GM21423 (cell line): ENCODE results near the gene ZNF771.

Source experiments
- ATAC-seq: cut with Tn5 transposase; IDR thresholded peaks from one replicate; pipeline ENCODE4 v1.9.1; 2021; ENCODE audit warnings: mild to moderate bottlenecking, moderate library complexity; ENCODE audit not compliant: unreplicated experiment

The ZNF771 gene

DNA sequence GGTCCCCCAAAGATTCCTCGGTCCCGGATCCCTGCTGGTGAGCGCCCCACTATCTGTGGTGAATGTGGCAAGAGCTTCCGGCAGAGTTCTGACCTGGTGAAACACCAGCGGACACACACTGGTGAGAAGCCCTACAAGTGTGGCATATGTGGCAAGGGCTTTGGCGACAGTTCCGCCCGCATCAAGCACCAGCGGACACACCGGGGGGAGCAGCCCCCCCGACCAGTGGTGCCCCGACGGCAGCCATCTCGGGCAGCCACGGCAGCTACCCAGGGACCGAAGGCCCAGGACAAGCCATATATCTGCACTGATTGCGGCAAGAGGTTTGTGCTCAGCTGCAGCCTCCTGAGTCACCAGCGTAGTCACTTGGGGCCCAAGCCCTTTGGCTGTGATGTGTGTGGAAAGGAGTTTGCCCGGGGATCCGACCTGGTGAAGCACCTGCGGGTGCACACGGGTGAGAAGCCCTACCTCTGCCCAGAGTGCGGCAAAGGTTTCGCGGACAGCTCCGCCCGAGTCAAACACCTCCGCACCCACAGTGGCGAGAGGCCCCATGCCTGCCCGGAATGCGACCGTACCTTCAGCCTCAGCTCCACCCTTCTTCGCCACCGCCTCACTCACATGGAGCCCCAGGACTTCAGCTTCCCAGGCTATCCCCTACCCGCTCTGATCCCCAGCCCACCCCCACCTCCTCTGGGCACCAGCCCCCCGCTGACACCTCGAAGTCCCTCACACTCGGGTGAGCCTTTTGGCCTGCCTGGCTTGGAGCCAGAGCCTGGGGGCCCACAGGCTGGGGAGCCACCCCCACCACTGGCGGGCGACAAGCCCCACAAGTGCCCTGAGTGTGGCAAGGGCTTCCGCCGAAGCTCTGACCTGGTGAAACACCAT is 9.4 kb upstream of the ZNF771 start:
- no peak for ATAC-seq

- no peak for ATAC-seq
These were observed 8.6 kb upstream of the ZNF771 start for GRCh38 chr16:30398661-30399434.

- no peak for ATAC-seq
These were observed 7.8 kb upstream of the ZNF771 start for GRCh38 chr16:30399435-30400186.

- ATAC-seq: no peak
These were observed 5.5 kb upstream of the ZNF771 start for GRCh38 chr16:30401768-30402425.

GRCh38 chr16:30406795-30407101 is 658 bp upstream of the ZNF771 start:
- ATAC-seq: no peak

- no peak for ATAC-seq
These were observed 563 bp downstream of the ZNF771 start for GRCh38 chr16:30407804-30408534.

- ATAC-seq: peak; percentile 47
These were observed 2.0 kb downstream of the ZNF771 start for GRCh38 chr16:30409125-30410060.

GRCh38 chr16:30413112-30413806 is 5.9 kb downstream of the ZNF771 start:
- ATAC-seq: no peak

DNA sequence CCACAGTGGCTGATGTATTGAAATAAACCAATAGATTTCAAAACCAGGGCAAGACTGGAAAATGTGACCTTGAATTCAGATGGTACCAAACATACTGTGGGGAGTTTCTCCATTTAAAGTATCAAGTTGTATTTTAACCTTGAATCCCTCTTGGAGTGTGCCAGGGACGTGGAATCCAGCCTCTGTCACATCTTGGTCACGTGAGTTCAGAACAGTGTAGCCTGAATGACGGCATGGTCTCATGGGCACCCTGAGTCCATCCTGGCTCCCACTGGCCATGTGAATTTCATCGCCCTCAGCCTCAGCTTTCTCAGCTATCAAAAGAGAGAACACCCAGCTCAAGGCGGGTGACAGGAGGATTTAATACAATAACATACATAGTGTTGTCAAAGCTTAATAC is 6.8 kb downstream of the ZNF771 start:
- ATAC-seq: no peak

DNA sequence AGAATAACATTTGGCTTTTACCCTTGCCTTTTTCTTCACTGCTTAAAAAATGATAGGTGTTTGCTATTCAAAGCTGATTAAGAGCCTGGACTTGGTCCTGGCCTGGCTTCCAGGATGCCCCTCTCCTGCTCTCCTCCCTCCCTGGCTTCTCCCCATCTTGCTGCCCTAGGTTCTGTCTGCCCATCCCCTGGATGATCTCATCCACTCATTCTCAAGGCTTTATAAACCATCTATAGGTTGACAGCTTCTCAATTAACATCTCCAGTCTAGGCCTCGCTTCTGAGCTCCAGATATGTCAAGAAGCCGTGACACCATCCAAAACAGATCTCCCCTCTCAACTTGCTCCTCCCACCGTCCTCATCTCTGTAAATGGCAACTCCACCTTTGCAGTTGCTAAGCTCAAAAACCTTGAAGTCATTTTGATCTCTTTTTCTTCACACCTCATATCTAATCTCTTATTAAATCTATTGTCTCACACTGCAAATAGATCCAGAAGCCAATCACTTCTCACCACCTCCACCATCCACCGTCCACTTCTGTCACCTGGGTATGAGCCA is 8.7 kb downstream of the ZNF771 start:
- ATAC-seq: no peak

DNA sequence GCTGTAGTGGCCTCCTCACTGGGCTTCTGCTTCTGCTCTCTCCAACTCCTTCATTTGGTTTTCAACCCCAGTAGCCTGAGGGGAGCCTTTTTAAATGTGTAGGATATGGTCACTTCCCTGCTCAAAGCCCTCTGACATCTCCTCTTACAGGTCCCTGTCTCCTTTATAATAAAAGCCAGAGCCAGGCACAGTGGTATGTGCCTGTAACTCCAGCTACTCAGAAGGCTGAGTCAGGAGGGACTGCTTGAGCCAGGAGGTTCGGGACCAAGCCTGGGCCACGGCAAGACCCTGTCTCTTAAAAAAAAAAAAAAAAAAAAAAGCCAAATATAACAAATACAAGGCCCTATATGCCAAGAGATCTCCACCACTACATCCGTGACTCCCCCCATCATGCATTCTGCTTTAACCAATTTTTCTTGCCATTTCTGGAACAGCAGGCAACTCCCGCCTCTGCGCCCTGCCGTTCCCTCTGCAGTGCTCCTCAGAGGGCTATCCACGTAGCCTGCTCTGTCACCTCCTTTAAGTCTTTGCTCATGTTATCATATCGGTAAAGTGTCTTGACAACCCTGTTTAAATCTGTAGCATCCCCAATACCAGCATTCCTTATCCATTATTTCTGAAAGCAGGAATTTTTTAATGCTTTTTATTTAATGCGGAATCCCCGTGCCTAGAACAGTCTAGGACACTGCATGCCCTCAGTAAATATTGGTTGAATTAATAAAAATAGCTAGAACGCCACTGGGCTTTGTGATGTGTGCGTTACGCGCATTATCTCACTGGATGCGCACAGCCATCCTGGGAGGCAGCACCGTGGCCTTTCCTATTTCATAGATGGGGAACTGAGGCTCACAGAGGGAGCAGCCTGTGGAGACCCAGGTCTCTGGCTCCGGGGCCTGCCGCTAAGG is 9.5 kb downstream of the ZNF771 start:
- no peak for ATAC-seq

- peak; percentile 70 for ATAC-seq
These were observed 10.3 kb downstream of the ZNF771 start for GRCh38 chr16:30417529-30418349.

- ATAC-seq: no peak
These were observed 11.2 kb downstream of the ZNF771 start for GRCh38 chr16:30418350-30419181.

DNA sequence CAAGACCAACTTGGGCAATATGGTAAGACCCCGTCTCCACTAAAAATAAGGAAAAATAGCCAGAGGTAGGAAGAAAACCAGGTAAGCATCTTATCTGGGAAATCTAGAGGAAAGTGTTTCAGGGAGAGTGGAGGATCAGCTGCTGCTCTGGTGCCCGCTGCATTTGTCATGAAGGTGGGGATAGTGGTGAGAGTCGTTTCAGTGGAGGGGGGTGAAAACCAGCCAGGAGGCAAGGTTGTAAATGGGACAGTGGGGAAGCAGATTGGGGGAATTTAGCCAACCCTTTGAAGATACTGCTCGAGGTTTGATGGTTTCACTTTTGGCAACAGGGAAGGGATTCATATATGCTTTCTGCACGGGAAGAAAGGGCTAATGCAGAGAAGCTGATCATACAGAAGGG is 13.6 kb downstream of the ZNF771 start:
- no peak for ATAC-seq

DNA sequence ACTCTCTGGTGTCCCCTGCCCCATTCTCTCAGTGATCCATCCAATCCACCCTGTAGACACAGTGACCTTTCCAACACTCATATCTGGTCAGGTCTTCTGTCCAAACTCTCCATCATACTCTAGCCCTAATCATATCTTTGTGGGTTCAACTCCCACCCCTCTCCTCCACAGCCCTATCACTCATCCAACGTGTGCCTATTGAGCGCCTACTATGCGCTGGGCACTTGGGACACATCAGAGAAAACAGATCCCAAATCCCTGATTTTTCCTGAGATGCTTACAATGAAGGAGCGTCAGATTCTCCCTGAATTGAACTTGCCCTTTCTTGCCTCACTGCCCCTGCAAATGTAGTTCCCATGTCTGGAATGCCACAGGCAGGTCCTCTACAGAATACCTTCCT is 20.6 kb downstream of the ZNF771 start:
- no peak for ATAC-seq

- no peak for ATAC-seq
These were observed 21.9 kb downstream of the ZNF771 start for GRCh38 chr16:30429418-30429677.
